Parathyroid adenoma (tissue), 2 donors: ENCODE results near the gene CTCF.
A peak's percentile ranks its signal among the peaks of the same experiment; 100 is the strongest.

Experiments
- H2AFZ ChIP-seq: fragments of 300-600 bp; sonication (generic); one replicate; pipeline ENCODE4 v1.7.0; 2017; ENCODE audit warnings: antibody characterized with exemption, mild to moderate bottlenecking
- H3K27ac ChIP-seq: fragments of 300-600 bp; sonication (generic); one replicate; pipeline ENCODE4 v1.7.0; 2017
- H3K27me3 ChIP-seq: fragments of 300-600 bp; sonication (generic); one replicate; pipeline ENCODE4 v1.7.0; 2017; ENCODE audit warnings: low read length; ENCODE audit not compliant: control insufficient read depth, insufficient read depth
- H3K36me3 ChIP-seq: fragments of 300-600 bp; sonication (generic); one replicate; pipeline ENCODE4 v1.7.0; 2017; ENCODE audit warnings: low read length; ENCODE audit not compliant: control insufficient read depth, insufficient read depth
- H3K4me1 ChIP-seq: fragments of 300-600 bp; sonication (generic); one replicate; pipeline ENCODE4 v1.7.0; 2017; ENCODE audit warnings: control low read depth
- H3K4me2 ChIP-seq: fragments of 300-600 bp; sonication (generic); one replicate; pipeline ENCODE4 v1.7.0; 2017; ENCODE audit warnings: low read length
- H3K4me3 ChIP-seq: fragments of 300-600 bp; sonication (generic); one replicate; pipeline ENCODE4 v1.7.0; 2017; ENCODE audit warnings: low read depth, low read length
- H3K79me2 ChIP-seq: fragments of 300-600 bp; sonication (generic); one replicate; pipeline ENCODE4 v1.7.0; 2017; ENCODE audit warnings: control low read depth
- H3K9ac ChIP-seq: fragments of 300-600 bp; sonication (generic); one replicate; pipeline ENCODE4 v1.7.0; 2017; ENCODE audit warnings: mild to moderate bottlenecking
- H3K9me3 ChIP-seq: fragments of 300-600 bp; sonication (generic); one replicate; pipeline ENCODE4 v1.7.0; 2017; ENCODE audit warnings: low read length; ENCODE audit not compliant: control insufficient read depth
- TF ChIP-seq, protein P1 (sequence below): fragments of 300-600 bp; sonication (generic); IDR thresholded peaks from one replicate; pipeline ENCODE4 v1.7.0; 2017; ENCODE audit warnings: antibody characterized with exemption, mild to moderate bottlenecking
- donor health status: primary hyperparathyroidism.

The CTCF gene

DNA sequence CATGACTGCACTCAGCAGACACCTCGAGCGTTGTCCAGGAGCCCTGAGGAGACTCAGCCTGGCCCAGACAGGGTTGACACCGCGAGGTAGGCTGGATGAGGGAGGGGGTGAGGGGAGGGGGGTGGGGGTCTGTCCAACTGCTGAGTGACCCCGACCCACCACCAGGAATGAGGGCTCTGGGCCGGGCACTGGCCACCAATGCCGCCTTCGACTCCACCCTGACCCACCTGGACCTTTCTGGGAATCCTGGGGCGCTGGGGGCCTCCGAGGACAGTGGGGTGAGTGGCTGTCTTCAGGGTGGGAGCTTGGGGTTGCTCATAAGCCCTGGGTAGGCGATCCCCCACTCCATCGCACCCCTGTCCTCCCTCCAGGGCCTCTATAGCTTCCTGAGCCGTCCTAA, 85.4 kb downstream of the CTCF start:
- H3K4me2 ChIP-seq = no peak overlapping the region
- peaks cover 7% of the 10 kb centered on the region for H3K27me3 ChIP-seq
- H3K79me2 ChIP-seq = no peaks in the 10 kb centered on the region
- no peaks in the 10 kb centered on the region for H3K9me3 ChIP-seq
- H3K4me1 ChIP-seq = peaks cover 2% of the 10 kb centered on the region
- H3K27ac ChIP-seq = no peak overlapping the region
- no peak overlapping the region for H3K9ac ChIP-seq
- H3K36me3 ChIP-seq = no peaks in the 10 kb centered on the region
- no peak overlapping the region for H2AFZ ChIP-seq
- TF ChIP-seq, protein P1, sequence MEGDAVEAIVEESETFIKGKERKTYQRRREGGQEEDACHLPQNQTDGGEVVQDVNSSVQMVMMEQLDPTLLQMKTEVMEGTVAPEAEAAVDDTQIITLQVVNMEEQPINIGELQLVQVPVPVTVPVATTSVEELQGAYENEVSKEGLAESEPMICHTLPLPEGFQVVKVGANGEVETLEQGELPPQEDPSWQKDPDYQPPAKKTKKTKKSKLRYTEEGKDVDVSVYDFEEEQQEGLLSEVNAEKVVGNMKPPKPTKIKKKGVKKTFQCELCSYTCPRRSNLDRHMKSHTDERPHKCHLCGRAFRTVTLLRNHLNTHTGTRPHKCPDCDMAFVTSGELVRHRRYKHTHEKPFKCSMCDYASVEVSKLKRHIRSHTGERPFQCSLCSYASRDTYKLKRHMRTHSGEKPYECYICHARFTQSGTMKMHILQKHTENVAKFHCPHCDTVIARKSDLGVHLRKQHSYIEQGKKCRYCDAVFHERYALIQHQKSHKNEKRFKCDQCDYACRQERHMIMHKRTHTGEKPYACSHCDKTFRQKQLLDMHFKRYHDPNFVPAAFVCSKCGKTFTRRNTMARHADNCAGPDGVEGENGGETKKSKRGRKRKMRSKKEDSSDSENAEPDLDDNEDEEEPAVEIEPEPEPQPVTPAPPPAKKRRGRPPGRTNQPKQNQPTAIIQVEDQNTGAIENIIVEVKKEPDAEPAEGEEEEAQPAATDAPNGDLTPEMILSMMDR = no peak
- H3K4me3 ChIP-seq = no peak overlapping the region

DNA sequence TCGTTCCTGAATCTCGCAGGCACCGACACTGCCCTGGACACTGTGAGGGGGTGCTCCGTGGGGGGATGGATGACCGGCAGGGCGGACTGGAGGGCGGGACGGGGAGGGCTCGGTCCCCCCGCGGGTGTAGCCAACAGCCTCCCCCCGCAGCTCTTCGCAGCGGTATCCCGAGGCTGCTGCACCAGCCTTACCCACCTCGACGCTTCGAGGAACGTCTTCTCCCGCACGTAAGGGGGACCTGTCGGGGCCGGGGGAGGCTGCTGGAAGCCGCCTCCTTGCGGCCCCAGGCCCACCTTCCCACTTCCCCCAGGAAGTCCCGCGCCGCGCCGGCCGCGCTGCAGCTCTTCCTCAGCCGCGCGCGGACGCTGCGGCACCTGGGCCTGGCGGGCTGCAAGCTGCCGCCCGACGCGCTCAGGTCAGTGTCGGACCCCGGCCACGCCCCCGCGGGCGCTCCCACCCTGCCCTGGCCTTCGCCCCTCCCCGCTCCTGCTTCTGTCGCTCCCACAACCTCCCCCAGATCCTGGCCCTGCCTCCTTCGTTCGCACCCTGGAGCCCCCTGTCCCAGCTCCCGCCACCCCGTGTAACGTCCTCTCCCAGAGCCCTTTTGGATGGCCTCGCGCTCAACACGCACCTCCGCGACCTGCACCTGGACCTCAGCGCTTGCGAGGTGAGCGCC, 85.9 kb downstream of the CTCF start:
- no peaks in the 10 kb centered on the region for H3K36me3 ChIP-seq
- peak overlapping the region; percentile 2 for H2AFZ ChIP-seq
- no peak overlapping the region for H3K27ac ChIP-seq
- H3K9me3 ChIP-seq = no peaks in the 10 kb centered on the region
- H3K4me1 ChIP-seq = no peaks in the 10 kb centered on the region
- H3K4me3 ChIP-seq = no peak overlapping the region
- H3K79me2 ChIP-seq = no peaks in the 10 kb centered on the region
- TF ChIP-seq, protein P1 = no peak
- peaks cover 7% of the 10 kb centered on the region for H3K27me3 ChIP-seq
- H3K4me2 ChIP-seq = no peak overlapping the region
- H3K9ac ChIP-seq = no peak overlapping the region

DNA sequence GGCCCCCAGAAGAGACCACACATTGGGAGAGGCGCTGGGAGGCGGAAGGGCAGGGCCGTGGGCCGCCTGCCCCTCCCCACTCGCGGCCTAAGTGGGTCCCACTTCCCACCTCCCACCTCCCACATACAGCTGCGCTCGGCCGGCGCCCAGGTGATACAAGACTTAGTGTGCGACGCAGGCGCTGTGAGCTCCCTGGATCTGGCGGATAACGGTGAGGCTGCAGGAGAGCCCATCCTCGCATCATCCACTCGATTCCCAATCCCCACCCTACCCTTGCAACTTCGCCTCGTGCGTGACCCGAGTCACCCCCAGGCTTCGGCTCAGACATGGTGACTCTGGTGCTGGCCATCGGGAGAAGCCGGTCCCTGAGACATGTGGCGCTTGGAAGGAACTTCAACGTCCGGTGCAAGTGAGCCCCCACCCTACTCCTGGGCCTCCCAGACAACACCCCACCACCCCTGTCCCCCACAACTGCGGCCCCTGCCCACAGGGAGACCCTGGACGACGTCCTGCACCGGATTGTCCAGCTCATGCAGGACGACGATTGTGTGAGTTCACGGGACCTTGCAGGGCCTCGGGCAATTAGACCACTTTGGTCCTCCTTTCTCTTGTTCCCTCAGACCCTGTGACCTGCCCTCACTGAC, 86.6 kb downstream of the CTCF start:
- H3K9ac ChIP-seq = no peak overlapping the region
- H3K4me1 ChIP-seq = no peaks in the 10 kb centered on the region
- H3K79me2 ChIP-seq = no peaks in the 10 kb centered on the region
- no peaks in the 10 kb centered on the region for H3K9me3 ChIP-seq
- no peaks in the 10 kb centered on the region for H3K36me3 ChIP-seq
- H2AFZ ChIP-seq = peak overlapping the region; percentile 72
- TF ChIP-seq, protein P1 = no peak
- H3K4me3 ChIP-seq = no peak overlapping the region
- H3K4me2 ChIP-seq = no peak overlapping the region
- no peak overlapping the region for H3K27ac ChIP-seq
- peaks cover 7% of the 10 kb centered on the region for H3K27me3 ChIP-seq

DNA sequence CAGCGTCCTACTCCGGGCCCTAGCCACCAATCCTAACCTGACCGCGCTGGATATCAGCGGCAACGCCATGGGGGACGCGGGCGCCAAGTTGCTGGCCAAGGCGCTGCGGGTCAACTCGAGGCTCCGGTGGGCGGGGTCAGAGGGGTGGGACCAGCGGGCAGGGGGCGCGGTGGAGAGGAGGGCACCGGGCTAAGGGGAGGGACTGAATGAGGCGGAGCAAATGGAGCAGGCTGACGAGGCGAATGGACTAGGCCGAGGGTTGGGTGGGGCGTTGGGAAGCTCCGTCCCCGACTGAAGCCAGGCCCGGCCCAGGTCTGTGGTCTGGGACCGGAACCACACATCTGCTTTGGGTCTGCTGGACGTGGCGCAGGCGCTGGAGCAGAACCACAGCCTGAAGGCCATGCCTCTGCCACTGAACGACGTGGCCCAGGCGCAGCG, 87.2 kb downstream of the CTCF start:
- H3K9me3 ChIP-seq = no peaks in the 10 kb centered on the region
- TF ChIP-seq, protein P1 = no peak
- no peak overlapping the region for H3K4me2 ChIP-seq
- no peak overlapping the region for H3K4me3 ChIP-seq
- H3K36me3 ChIP-seq = no peaks in the 10 kb centered on the region
- peaks cover 7% of the 10 kb centered on the region for H3K27me3 ChIP-seq
- no peak overlapping the region for H3K9ac ChIP-seq
- H2AFZ ChIP-seq = peak overlapping the region; percentile 72
- no peaks in the 10 kb centered on the region for H3K79me2 ChIP-seq
- H3K4me1 ChIP-seq = no peaks in the 10 kb centered on the region
- H3K27ac ChIP-seq = no peak overlapping the region
